ENCODE measurements around the gene RTN4R. TPM values are rescaled to one million over a fixed set of nuclear protein-coding genes. Genes with fewer than 3 reads are reported as not detected.

RTN4R gene
- total and polyA plus RNA-seq, 9 of the 15 experiments (the other 6 are each of a cell fraction or from before 2014, with no cell fraction given) = 0.04 to 2.8 (median 1.4) TPM; not detected in 3

DNA sequence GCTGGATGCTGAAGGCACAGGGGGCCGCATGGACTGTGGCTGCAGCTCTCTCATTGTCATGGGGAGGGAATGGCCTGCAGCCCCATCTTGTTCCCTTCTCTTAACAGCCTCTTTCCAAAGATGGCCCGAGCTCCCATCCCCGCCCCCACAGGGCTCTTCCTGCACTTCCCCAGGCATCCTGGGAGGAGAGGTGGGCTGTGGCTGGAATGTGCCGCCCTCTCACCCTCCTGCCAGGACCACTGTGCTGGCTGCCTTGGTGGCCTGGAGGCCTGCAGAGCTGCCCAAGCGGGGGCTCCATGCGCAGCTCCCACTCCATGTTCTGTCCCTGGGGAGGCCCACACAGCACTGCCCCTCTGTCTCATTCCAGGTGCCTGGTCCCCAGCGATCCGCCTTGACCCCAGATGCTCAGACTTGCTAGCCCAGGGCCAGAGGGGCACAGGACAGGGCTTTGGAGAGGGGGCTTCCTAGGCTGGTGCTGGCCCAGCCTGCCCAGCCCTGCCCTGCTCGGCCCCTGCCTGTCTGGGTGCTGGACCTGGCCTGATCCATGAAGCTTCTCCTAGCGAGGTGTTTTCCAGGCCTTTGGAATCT, 56.6 kb downstream of the RTN4R start (continued):
- TF ChIP-seq YY1 (IDR thresholded peaks at IDR 0.05; ENCODE audit: borderline replicate concordance in 1 of 3, control insufficient read depth in 1 of 3, extremely low read depth in 1 of 3, insufficient read depth in 3 of 3, insufficient read length in 1 of 3, insufficient replicate concordance in 2 of 3, low read depth in 1 of 3, low read length in 2 of 3) = no peak
- TF ChIP-seq, protein P1, sequence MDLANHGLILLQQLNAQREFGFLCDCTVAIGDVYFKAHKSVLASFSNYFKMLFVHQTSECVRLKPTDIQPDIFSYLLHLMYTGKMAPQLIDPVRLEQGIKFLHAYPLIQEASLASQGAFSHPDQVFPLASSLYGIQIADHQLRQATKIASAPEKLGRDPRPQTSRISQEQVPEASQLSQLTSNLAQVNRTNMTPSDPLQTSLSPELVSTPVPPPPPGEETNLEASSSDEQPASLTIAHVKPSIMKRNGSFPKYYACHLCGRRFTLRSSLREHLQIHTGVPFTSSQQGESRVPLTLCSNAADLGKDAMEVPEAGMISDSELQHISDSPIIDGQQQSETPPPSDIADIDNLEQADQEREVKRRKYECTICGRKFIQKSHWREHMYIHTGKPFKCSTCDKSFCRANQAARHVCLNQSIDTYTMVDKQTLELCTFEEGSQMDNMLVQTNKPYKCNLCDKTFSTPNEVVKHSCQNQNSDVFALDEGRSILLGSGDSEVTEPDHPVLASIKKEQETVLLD (IDR thresholded peaks at IDR 0.05) = no peak
- TF ChIP-seq NONO (IDR thresholded peaks at IDR 0.05; ENCODE audit: low read depth in 2 of 2, low read length in 1 of 2) = no peak
- TF ChIP-seq ZNF184 (CRISPR knock-in tag; IDR thresholded peaks at IDR 0.05) = 0 out of 2 replicates have a peak, but pooled peaks have one; percentile 1
- 0 out of 2 replicates have a peak, but pooled peaks have one; percentile 6 for TF ChIP-seq HDAC6 (IDR thresholded peaks at IDR 0.05; ENCODE audit: low read depth, low read length)
- no peak for TF ChIP-seq PCBP1 (IDR thresholded peaks at IDR 0.05; ENCODE audit: low read depth, low read length, poor library complexity, severe bottlenecking)
- no peak for TF ChIP-seq SUPT5H (IDR thresholded peaks at IDR 0.05)
- TF ChIP-seq, protein P2, sequence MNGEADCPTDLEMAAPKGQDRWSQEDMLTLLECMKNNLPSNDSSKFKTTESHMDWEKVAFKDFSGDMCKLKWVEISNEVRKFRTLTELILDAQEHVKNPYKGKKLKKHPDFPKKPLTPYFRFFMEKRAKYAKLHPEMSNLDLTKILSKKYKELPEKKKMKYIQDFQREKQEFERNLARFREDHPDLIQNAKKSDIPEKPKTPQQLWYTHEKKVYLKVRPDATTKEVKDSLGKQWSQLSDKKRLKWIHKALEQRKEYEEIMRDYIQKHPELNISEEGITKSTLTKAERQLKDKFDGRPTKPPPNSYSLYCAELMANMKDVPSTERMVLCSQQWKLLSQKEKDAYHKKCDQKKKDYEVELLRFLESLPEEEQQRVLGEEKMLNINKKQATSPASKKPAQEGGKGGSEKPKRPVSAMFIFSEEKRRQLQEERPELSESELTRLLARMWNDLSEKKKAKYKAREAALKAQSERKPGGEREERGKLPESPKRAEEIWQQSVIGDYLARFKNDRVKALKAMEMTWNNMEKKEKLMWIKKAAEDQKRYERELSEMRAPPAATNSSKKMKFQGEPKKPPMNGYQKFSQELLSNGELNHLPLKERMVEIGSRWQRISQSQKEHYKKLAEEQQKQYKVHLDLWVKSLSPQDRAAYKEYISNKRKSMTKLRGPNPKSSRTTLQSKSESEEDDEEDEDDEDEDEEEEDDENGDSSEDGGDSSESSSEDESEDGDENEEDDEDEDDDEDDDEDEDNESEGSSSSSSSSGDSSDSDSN (IDR thresholded peaks at IDR 0.05; ENCODE audit: borderline replicate concordance in 1 of 2, low read depth in 2 of 2, low read length in 2 of 2) = 0 out of 4 replicates have a peak, but pooled peaks of 1 of the 2 experiments have one; percentile 30
- TF ChIP-seq, protein P3, sequence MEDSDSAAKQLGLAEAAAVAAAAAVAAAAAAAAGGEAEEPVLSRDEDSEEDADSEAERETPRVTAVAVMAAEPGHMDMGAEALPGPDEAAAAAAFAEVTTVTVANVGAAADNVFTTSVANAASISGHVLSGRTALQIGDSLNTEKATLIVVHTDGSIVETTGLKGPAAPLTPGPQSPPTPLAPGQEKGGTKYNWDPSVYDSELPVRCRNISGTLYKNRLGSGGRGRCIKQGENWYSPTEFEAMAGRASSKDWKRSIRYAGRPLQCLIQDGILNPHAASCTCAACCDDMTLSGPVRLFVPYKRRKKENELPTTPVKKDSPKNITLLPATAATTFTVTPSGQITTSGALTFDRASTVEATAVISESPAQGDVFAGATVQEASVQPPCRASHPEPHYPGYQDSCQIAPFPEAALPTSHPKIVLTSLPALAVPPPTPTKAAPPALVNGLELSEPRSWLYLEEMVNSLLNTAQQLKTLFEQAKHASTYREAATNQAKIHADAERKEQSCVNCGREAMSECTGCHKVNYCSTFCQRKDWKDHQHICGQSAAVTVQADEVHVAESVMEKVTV (CRISPR knock-in tag; IDR thresholded peaks at IDR 0.05) = no peak
- TF ChIP-seq SAP30 (IDR thresholded peaks at IDR 0.05; ENCODE audit: borderline replicate concordance, insufficient read depth, low read depth, low read length, poor library complexity, severe bottlenecking) = no peak
- TF ChIP-seq RBFOX2 (IDR thresholded peaks at IDR 0.05; ENCODE audit: low read depth, low read length) = 0 out of 2 replicates have a peak, but pooled peaks have one; percentile 6
- TF ChIP-seq CHD4 (IDR thresholded peaks at IDR 0.05; ENCODE audit: insufficient read depth, insufficient replicate concordance, low read depth, low read length, poor library complexity, severe bottlenecking) = no peak
- no peak for TF ChIP-seq SMARCE1 (IDR thresholded peaks at IDR 0.05)
- no peak for TF ChIP-seq SNRNP70 (optimal IDR thresholded peaks at IDR 0.05; ENCODE audit: low read depth, low read length)
- TF ChIP-seq, protein P4, sequence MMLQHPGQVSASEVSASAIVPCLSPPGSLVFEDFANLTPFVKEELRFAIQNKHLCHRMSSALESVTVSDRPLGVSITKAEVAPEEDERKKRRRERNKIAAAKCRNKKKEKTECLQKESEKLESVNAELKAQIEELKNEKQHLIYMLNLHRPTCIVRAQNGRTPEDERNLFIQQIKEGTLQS (IDR thresholded peaks at IDR 0.05) = no peak
- TF ChIP-seq, protein P4 (CRISPR knock-in tag; conservative IDR thresholded peaks at IDR 0.05) = no peak
- no peak for TF ChIP-seq RBM22 (IDR thresholded peaks at IDR 0.05; ENCODE audit: low read depth, low read length, poor library complexity, severe bottlenecking)
- no peak for TF ChIP-seq TCF7L2 (IDR thresholded peaks at IDR 0.05; ENCODE audit: low read depth, low read length)
- no peak for TF ChIP-seq ZNF41 (CRISPR knock-in tag; conservative IDR thresholded peaks at IDR 0.05)
- no peak for TF ChIP-seq ERF (CRISPR knock-in tag; IDR thresholded peaks at IDR 0.05)
- no peak for TF ChIP-seq CBFA2T2 (conservative IDR thresholded peaks at IDR 0.05)

Measured in K562 (cell line).